Activated CD4-positive, CD25-positive, alpha-beta regulatory T cell treated with anti-CD3 and anti-CD28 coated beads, Interleukin-2, amount 50 U/mL, for 24 hours (primary cell): ENCODE results near the gene HAUS2.

ENCODE experiments used
- ATAC-seq, 2 donors: fragments of 150-1000 bp; cut with Tn5 transposase; one replicate each; pipeline ENCODE4 v1.10.0; 2021; ENCODE audit warnings: mild to moderate bottlenecking in 1 of 2, moderate library complexity in 1 of 2

The HAUS2 gene

DNA sequence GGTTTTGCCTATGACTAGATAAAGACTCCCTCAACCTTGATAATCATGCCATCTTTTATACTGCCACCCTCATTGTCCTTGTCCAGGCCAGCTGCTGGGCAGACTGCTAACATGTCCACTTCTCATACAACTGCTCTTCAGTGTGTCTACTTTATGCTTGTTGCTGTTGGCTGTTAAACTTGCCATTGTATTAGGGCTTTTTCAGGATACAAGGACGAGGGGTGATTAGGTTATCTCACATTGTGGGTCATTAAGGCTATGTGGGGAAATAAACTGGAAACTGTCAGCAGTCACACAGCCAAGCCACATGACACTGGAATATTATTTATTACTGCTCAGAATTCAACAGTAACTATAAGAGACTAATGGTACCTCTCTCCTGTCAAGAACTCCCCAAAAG lies 62.9 kb downstream of the HAUS2 start:
- no peak for ATAC-seq

DNA sequence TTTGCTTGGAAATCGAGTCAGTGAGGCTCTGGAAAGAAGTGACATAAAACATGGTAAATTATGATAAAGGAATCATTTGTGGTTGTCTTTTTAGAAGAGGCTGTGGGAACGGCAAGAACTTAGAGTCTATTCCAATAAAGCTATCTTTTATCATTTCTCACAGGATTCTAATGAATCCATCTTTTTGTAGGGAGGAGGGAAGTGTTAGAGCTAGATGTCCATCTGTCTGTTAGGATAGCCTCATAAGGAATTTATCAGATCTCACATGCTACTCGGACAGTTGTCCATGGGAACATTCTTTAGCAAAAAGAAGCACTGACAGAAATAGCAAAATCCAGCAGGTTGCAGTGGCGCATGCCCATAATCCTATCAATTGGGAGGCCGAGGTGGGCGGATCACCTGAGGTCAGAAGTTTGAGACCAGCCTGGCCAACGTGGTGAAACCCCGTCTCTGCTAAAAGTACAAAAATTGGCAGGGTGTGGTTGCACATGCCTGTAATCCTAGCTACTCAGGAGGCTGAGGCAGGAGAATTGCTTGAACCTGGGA lies 63.8 kb downstream of the HAUS2 start:
- ATAC-seq, result no peak

DNA sequence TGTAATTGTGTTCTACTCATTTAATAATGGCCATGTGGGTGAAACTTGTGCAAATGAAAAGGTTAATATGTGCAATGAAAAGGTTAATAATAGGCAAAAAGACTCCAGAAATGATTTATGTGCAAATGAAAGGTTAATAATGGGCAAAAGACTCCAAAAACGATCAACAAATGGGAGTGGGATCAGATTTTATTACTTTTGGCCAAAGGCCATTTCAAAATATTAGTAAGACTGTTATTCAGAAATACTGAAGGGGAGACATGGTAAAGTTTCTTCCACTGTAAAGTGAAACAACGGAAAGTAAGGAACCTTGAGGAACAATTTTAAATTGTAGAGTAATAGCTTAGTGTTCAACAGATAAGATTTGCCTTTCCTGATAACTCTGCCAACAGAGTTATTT lies 67.5 kb downstream of the HAUS2 start:
- no peak for ATAC-seq
